Gastrocnemius medialis (tissue), 4 donors: Measurements from ENCODE around the gene RNU6-8.

Experiments
- CTCF ChIP-seq, 5 experiments: fragments of 450-650 bp in 3 of 5; fragments of 200-600 bp in 2 of 5; sonication (generic) in 2 of 5; IDR thresholded peaks in 4 of 5; conservative IDR thresholded peaks in 1 of 5; 1 replicate in 4 of 5; 2 replicates in 1 of 5; pipeline ENCODE4 v1.5.1; 2016 to 2019; ENCODE audit warnings: antibody characterized with exemption in 5 of 5, mild to moderate bottlenecking in 3 of 5, moderate library complexity in 3 of 5
- POLR2A ChIP-seq, 2 donors: fragments of 450-650 bp; IDR thresholded peaks; one replicate each; pipeline ENCODE4 v1.6.1; 2017; ENCODE audit warnings: antibody characterized with exemption in 2 of 2, mild to moderate bottlenecking in 2 of 2, moderate library complexity in 2 of 2

GRCh38 chr14:32205554-32205953, 2.5 kb upstream of the RNU6-8 start:
- TF ChIP-seq CTCF (IDR thresholded peaks at IDR 0.05 in 4 of 5, conservative IDR thresholded peaks at IDR 0.05 in 1 of 5) (no peak), POLR2A (IDR thresholded peaks at IDR 0.05) (no peak)
